ENCODE measurements around the gene CHMP5.

Gene CHMP5

DNA sequence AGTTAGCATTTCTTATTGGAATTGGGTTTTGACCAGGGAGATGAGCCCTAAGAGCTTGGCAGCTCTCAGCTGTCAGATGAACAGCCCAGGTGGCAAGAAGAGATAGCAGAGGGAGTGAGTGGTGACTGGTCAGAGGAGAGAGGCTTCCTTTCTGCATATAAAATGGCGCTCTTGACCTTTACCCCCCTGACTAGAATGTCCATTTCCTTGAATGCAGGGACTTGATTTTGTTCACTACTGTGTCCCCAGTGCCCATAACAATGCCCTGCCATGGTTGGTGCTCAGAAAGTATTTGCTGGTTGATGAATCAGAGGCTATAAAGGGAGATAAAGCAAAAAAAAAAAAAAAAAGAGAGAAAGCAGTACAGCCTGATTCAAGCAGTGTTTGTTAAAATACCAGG is 7.2 kb downstream of the CHMP5 start:
- peak; percentile 34 for DNase-seq (ENCODE audit: low read depth)
- TF ChIP-seq, protein P1, sequence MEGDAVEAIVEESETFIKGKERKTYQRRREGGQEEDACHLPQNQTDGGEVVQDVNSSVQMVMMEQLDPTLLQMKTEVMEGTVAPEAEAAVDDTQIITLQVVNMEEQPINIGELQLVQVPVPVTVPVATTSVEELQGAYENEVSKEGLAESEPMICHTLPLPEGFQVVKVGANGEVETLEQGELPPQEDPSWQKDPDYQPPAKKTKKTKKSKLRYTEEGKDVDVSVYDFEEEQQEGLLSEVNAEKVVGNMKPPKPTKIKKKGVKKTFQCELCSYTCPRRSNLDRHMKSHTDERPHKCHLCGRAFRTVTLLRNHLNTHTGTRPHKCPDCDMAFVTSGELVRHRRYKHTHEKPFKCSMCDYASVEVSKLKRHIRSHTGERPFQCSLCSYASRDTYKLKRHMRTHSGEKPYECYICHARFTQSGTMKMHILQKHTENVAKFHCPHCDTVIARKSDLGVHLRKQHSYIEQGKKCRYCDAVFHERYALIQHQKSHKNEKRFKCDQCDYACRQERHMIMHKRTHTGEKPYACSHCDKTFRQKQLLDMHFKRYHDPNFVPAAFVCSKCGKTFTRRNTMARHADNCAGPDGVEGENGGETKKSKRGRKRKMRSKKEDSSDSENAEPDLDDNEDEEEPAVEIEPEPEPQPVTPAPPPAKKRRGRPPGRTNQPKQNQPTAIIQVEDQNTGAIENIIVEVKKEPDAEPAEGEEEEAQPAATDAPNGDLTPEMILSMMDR (IDR thresholded peaks at IDR 0.05; ENCODE audit: control insufficient read depth, insufficient read depth, low read depth, low read length, missing control alignments): no peak
- H3K4me3 ChIP-seq (ENCODE audit: control insufficient read depth, low read depth, low read length): no peak overlapping the region

DNA sequence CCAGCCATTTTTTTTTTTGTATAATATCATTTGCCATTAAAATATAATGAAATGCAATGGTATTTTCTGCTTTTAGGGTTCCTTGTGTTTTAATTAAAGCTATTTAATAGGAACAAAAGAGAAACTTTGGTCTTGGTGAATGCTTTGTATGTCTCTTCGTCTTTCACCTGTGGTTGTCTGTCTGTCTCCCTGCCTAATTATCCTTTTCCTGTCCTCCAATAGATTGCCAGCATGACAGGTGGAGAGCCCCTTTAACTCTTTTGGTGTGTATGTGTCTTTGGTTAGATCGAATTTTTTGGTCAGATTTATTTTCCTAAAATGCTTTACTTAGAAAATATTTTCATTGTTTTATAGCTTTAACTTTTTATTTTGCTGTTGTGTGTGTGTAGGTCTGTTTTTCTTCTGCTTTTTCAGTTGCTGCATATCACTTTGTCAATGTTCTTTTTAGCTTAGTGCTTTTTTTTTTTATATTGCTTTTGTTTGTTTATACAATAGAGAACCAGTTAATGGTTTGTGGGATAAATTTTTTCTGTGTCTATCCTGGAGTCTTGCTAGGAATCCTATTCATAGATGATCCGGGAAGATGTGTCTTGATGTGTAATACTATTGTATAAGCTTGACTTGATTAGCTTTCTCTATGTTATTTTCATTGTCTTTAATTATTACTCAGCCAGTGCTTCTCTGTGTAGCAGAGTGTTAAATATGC is 8.6 kb downstream of the CHMP5 start:
- TF ChIP-seq, protein P1 (IDR thresholded peaks at IDR 0.05; ENCODE audit: control insufficient read depth, insufficient read depth, low read depth, low read length, missing control alignments): no peak
- no peak for DNase-seq (ENCODE audit: low read depth)
- H3K4me3 ChIP-seq (ENCODE audit: control insufficient read depth, low read depth, low read length): no peak overlapping the region

DNA sequence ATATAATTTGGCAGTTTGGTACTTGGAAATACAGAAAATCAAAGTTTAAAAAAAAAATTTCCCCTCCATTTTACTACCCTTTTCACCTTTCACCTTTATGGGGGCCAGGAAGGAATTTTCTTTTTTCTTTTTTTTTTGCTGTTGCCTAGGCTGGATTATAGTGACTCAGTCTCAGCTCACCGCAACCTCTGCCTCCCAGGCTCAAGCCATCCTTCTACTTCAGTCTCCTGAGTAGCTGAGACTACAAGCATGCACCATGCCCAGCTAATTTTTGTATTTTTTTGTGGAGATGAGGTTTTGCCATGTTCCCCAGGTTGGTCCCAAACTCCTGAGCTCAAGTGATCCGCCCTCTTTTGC is 9.1 kb downstream of the CHMP5 start:
- TF ChIP-seq, protein P1 (IDR thresholded peaks at IDR 0.05; ENCODE audit: control insufficient read depth, insufficient read depth, low read depth, low read length, missing control alignments): no peak
- H3K4me3 ChIP-seq (ENCODE audit: control insufficient read depth, low read depth, low read length): no peak overlapping the region
- DNase-seq (ENCODE audit: low read depth): no peak

DNA sequence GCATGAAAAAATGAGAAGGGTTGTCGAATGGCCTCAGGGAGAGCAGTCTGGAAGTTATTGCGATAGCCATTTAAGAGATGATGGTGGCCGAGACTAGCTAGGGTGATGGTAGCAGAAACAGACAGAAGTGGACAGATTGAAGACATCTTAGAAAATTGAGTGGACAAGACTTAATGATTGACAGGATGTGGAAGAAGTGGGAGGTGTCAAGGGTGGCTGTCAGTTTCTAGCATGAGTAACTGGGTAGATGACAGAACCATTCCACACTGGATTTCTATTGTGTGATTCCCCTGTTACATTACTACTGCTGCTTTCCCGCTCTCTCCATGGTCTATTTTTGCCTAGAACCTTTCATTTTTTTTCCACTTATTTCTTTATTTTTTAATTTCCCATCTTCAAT is 12.6 kb downstream of the CHMP5 start:
- no peak for DNase-seq (ENCODE audit: low read depth)
- TF ChIP-seq, protein P1 (IDR thresholded peaks at IDR 0.05; ENCODE audit: control insufficient read depth, insufficient read depth, low read depth, low read length, missing control alignments): no peak
- no peak overlapping the region for H3K4me3 ChIP-seq (ENCODE audit: control insufficient read depth, low read depth, low read length)

DNA sequence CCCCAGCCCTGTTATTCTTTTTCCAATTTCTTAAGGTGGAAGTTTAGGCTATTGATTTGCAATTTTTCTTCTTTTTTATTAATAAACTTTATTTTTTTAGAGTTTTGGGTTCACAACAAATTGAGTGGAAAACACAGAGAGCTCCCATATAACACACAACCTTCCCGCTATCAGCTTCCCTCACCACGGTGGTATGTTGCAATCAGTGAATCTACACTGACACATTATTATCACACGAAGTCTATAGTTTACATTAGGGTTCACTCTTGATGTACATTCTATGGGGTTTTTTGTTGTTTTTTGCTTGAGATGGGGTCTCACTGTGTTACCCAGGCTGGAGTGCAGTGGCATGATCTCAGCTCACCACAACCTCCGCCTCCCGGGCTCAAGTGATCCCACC is 20.7 kb downstream of the CHMP5 start:
- TF ChIP-seq, protein P1 (IDR thresholded peaks at IDR 0.05; ENCODE audit: control insufficient read depth, insufficient read depth, low read depth, low read length, missing control alignments): no peak
- H3K4me3 ChIP-seq (ENCODE audit: control insufficient read depth, low read depth, low read length): no peak overlapping the region
- DNase-seq (ENCODE audit: low read depth): no peak

DNA sequence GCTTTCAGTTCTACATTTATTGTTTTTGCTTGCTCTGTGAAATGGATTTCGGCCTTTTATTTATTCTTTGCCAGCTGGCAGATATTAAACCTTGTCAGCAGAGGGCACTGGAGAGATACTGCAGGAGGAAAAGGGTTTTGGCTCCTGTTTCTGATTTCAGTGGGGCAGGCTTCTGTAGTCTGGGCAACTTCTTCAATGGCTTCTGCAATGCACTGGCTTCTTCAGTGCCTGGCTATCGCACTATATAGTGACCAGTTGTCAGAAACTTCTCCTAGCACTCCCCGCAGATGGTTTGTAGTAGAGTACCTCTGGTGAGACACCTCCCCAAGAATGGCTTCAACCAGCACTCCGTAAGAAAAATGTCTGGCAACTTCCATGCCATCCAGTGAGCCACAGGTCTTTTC is 22.2 kb downstream of the CHMP5 start:
- TF ChIP-seq, protein P1 (IDR thresholded peaks at IDR 0.05; ENCODE audit: control insufficient read depth, insufficient read depth, low read depth, low read length, missing control alignments): peak; percentile 80

More for the DNA sequence above, 22.2 kb downstream of the CHMP5 start:
- no peak overlapping the region for H3K4me3 ChIP-seq (ENCODE audit: control insufficient read depth, low read depth, low read length)
- peak; percentile 27 for DNase-seq (ENCODE audit: low read depth)

Data from AG09309 (cell line).